Hippocampal formation (tissue), 2 donors: ENCODE results near the gene RIMS3.

Experiments used
- DNase-seq, 2 donors: peaks; one replicate each; lab custom pipeline; 2025; lab: John Stamatoyannopoulos, UW

The RIMS3 gene

GRCh38 chr1:40653851-40654537 is 11.5 kb downstream of the RIMS3 start:
- DNase-seq, result no peak

DNA sequence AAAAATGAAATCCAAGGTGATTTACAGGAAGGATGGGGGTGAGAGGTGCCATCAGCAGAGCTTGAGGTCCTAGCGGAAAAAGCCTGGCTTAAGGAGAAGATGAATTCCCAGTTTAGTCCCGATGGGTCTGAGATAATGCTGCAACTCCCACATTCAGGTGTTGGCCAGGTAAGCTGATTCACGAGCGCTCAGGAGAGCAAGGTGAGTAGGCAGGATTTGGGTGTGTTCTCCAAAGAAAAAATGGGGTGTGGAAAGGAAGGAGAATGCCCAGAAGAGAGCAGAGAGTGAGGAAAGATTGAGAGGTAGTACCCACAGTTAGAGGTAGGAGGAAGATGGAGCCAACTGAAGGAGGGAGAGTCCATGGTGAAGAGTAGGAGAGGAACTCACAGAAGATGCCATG is 12.5 kb downstream of the RIMS3 start:
- DNase-seq, result no peak

- DNase-seq, result no peak
These were observed 13.0 kb downstream of the RIMS3 start for GRCh38 chr1:40652468-40652867.

- DNase-seq, result no peak
These were observed 14.2 kb downstream of the RIMS3 start for GRCh38 chr1:40651138-40651857.

- no peak for DNase-seq
These were observed 15.4 kb downstream of the RIMS3 start for GRCh38 chr1:40650075-40650474.

DNA sequence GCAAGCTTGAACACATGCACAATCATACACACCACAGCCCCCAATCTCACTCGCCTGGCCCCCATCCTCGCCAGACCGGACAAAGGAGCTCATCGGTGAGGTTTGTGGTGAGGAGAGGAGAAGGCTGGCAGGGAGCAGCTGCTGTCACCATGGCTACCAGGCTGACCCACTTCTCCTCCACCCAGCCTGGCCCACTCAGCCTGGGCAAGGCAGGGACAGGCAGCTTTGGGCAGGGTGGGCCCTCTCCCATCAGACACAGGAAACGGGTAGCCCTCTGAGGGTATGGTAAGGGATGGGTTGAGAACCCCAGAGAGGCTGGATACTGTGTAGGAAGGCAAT is 15.9 kb downstream of the RIMS3 start:
- DNase-seq, result no peak

- DNase-seq, result no peak
These were observed 16.4 kb downstream of the RIMS3 start for GRCh38 chr1:40648928-40649591.

DNA sequence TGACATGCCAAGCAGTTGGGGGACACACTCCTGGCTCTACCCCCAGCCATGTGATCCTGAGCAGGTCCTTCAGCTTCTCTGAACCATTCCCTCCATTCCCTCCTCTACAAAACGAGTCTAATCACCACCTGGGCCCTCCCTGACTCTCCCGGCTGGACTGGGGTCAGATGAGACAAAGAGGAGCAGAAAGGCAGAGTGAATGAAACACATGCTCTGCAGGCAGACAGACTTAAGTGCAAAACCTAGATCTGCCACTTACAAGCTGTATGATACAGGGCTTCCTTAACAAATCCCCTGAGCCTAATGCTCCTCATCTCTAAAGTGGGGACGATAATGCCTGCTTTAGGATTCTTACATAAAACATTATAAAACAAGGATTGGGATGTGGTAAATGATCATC is 17.3 kb downstream of the RIMS3 start:
- DNase-seq, result no peak

- no peak for DNase-seq
These were observed 19.2 kb downstream of the RIMS3 start for GRCh38 chr1:40646315-40646714.

DNA sequence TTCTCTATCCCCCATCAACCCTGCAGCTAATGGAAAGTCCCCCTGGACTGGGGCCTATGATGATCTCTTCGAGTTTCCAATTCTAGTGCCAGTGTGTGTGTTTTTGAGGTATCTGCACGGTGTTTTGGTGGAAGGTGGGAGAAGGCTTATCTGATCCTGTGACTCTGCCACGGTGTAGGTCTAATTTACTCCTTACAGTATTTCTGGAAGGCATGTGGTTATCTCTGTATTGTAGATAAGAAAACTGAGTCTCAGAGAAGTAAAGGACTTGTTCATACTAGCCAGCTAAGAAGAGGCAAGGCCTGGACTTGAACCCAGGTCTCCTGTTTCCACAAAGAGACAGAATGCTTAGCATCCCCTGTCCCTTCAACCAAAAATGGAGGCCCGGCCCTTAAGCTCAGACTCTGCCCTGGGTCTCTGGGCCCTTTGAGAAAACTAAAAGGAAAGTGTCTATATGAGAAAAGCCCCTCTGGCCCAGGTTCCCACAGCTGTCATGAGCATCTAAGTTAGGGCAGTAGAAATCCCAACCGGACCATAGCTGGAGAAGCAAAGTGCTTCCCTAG is 20.3 kb downstream of the RIMS3 start:
- DNase-seq, result no peak

DNA sequence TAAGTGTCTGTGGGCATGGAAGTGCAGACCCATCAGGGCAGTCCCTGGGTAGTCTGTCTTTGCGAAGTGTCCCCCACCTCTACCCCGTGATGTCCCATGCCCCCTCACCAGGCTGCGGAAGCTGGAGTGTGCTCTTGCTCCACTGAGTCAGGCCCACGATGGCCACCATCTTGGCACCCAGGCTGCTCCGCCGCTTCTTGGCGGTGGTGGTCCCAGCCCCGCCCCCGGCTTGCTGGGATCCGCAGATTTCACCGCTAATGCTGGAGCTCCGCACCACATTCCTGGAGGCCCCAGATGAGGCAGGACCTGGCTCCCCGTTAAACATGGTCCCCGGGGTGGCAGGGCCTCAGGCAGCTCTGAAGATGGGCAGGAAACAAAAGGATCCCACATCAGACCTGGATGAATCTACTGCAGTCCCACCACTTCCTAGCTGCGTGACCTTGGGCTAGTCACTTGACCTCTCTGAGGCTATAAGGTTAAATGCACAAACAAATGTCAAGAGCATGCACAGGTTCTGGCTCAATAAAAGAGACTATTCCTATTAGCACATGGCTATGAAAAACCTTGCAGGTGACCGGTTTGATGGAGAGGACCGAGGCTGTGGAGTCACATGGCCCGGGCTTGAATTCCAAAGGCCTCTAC is 23.8 kb downstream of the RIMS3 start:
- DNase-seq, result no peak

DNA sequence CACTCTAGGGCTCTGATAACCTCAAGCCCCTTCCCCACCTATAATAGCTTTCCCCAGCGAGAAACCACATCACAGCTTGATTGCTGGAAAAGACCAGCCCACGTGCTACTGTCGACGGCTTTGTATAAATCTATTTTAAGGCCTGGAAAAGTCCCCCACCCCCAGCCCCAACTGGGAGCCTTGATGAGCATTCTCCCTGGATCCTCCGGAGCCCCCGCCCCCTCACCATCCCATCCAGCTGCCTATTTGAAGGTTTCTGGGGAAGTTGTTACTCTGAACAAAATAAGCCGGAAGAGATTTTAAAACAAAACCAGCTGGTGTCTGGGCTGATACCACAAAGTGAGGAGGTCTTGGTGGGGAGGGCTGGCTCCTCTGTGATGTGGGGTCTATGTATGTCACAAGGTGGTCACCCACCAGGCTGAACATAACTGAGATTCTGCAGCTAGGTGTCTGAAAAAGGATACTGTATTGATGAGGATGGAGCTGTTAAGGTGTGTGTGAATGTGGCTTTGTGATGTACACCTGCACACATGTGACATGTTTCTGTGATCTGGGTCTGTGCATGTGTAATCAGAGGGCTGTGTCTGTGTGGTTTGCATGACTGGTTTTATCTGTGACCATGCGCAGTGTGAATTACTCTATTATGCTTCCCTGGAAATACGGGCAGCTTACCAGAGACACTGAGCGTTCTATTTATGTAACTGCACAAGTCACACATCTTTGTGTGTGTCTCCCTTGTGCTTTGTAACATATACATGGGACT is 25.0 kb downstream of the RIMS3 start:
- peak in 1 of 2 donors; percentile 40 for DNase-seq

- DNase-seq, result no peak
These were observed 27.1 kb downstream of the RIMS3 start for GRCh38 chr1:40638097-40639036.

- no peak for DNase-seq
These were observed 27.9 kb downstream of the RIMS3 start for GRCh38 chr1:40637470-40638007.

DNA sequence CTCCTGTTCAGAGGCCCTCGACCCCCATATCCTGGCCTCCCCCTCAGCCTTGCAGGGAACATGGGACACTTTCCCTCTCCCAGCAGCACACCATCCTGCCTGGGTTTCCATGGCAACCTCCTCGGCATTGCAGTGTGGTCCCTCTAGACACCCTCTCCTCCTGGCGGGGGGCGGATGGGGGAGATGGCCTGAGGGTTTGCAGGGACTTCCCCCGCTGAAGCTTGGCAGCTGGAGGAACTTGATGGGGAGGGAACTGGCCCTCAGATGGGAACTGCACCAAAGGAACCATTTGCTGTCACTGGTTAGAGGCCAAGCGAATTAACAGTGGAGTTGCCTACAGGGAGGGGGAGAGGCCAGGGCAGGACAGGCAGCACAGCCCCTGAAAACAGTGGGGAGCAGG is 28.7 kb downstream of the RIMS3 start:
- no peak for DNase-seq

DNA sequence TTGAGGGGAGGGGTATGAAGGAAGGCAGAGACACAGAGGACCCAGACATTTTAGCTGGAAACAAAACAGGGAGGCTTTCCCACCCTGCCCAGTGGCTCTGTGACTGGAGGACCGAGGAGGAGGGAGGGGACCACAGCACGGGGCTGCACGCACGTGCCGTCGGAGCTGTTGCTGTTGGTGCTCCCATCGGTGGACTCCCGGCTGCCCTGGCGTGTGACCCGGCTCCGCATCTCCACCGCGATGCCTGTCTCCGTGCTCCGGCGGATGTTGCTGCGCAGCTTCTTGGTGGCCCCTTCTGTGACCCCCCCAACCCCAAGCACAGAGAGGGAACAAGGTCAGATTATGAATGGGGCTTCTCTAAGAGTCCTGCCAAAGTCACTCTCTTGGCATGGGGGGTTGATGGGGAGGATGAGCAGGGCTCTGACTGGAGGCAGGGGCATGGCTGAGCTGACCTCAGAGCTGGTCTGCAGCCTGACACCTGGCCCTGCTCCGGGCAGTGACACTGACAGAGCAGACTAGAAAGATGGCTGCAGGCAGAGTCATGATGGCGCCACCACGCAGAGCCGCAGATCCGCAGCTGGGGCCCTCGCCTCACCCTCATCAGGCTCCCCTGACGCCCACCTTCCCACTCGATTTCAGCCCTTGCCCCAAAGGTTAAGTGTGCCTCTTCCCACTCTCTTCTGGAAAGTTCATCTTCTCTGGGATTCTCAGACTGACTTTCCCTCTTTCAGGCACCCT is 29.6 kb downstream of the RIMS3 start:
- DNase-seq, result no peak

DNA sequence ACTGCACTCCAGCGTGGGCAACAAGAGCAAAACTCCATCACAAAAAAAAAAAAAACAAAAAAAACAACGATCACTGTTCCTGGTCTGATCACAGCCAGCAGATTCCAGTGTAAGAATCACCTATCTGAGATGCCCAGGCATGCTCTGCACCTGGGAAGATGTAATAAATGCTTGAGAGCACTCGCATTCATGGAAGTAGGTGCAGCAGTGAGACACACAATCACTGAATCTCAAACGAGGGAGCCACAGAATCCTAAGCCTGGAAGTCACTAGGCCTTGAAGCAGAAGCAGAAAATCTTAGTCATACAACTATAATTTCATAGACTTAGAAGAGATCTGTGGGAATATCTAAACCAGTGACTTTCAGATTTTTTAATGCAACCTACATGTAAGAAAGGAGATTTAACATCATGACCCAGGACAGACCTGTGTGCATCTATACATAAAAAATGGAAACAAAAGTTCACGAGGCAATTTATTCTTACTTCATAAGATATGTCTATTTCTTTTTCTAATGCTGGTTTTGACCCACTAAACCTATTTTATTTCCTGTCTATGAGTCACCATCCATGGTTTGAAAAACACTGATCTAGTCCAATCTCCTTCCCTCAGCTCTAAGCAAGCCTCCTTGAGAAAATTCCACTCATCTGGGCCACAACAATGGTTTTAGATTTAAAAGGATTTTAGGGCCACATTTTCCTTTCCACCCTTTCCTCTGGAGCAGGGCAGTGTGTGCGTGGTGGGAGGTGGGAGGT is 30.4 kb downstream of the RIMS3 start:
- DNase-seq, result no peak

- no peak for DNase-seq
These were observed 31.5 kb downstream of the RIMS3 start for GRCh38 chr1:40633931-40634376.

- no peak for DNase-seq
These were observed 32.0 kb downstream of the RIMS3 start for GRCh38 chr1:40633523-40633922.
